ENCODE results near the gene MACROD2. TPM values are rescaled to one million over a fixed set of nuclear protein-coding genes. Genes with fewer than 3 reads are reported as not detected.

The MACROD2 gene
- total RNA-seq, 1 experiment from 2014 or later: 1.5 TPM

DNA sequence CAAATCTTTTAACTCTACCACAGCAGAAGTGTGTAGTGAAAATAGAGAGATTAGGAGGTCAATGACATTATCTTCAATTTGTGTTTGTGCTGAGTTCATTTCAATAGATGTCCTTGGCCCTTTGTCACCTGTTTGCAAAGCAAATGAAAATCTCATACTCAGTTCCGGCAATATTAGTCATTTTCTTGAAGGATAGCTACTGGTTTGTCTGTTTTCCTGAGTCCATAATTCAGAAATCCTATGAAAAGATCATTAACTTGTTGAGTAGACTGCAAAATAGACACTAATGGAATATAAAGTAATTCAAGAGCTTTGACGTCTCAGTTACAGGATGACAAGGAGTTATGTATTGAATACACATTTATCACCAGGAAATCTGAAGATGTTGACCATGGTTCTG, 1163.2 kb downstream of the MACROD2 start:
- Histone ChIP-seq H3K27me3 (ENCODE audit: control insufficient read depth, insufficient read depth, low read length) (no peaks in the 10 kb centered on the region), H3K4me3 (ENCODE audit: insufficient read depth, low read depth, low read length) (no peak overlapping the region)
- DNase-seq: no peak

DNA sequence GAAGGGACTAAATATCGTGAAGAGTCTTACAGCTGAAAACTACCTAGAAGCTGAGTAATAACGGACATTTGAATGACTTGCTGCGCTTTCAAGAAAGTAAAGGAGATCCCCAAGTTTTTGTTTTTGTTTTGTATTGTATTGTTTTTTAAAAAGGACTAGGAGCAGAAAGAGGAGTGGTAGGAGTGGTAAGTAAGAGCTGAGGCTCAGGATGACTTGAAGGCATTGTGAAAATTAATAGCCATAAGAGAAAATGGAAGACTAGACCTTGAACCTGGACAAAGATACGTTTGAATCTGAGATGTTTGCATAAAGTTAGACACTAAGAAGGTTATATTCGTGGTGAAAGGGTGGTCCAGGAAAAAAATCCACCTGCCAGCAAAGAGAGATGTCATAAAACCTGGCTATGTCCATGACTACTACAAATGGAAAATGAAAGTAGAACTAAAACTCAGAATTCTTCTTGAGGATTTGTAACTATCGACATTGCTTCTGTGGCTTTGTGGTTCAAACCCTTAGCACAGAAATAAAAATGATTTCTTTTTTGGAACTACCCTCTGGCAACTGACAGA, 1166.8 kb downstream of the MACROD2 start:
- Histone ChIP-seq H3K27me3 (ENCODE audit: control insufficient read depth, insufficient read depth, low read length) (no peaks in the 10 kb centered on the region), H3K4me3 (ENCODE audit: insufficient read depth, low read depth, low read length) (no peak overlapping the region), H3K36me3 (replicated peaks; ENCODE audit: control insufficient read depth, insufficient read depth, low read length) (no peaks in the 10 kb centered on the region)
- no peak for DNase-seq

More for the DNA sequence above, 1163.2 kb downstream of the MACROD2 start:
- H3K36me3 ChIP-seq (replicated peaks; ENCODE audit: control insufficient read depth, insufficient read depth, low read length): no peaks in the 10 kb centered on the region

DNA sequence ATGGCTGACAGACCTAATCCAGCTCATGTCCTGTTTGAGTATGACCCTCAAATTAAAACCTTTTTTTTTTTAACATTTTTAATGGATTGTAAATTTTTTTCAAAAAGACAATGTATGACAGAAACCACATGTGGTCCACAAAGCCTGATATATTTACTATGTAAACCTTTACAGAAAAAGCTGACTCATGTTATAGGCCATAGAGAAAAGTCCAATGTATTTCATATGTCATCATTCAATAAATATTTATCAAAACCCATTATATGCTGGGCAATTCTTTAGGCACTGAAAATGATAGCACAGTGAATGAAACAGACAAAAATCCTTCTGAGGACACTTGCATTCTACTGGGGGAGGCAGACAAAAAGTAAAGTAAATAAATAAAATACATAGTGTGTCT, 1168.3 kb downstream of the MACROD2 start:
- Histone ChIP-seq H3K27me3 (ENCODE audit: control insufficient read depth, insufficient read depth, low read length) (no peaks in the 10 kb centered on the region), H3K4me3 (ENCODE audit: insufficient read depth, low read depth, low read length) (no peak overlapping the region), H3K36me3 (replicated peaks; ENCODE audit: control insufficient read depth, insufficient read depth, low read length) (no peaks in the 10 kb centered on the region)
- DNase-seq: no peak

DNA sequence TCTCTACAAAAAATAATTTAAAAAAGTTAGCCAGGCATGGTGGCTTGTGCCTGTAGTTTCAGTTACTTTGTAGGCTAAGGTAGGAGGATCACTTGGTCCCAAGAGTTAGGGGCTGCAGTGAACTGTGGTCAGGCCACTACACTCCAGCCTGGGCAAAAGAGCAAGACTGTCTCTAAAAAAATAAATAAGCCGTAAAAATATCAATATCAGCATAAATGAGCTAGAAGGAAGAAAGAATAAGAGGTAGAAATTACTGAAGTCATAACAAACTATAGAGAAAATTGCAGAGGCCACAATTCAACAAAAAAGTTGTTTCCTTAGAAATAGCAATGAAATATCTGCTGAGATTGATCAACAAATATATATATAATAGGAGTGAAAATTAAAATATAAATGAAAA, 1169.4 kb downstream of the MACROD2 start:
- no peaks in the 10 kb centered on the region for H3K27me3 ChIP-seq (ENCODE audit: control insufficient read depth, insufficient read depth, low read length)
- no peak overlapping the region for H3K4me3 ChIP-seq (ENCODE audit: insufficient read depth, low read depth, low read length)
- no peak for DNase-seq
- no peaks in the 10 kb centered on the region for H3K36me3 ChIP-seq (replicated peaks; ENCODE audit: control insufficient read depth, insufficient read depth, low read length)

DNA sequence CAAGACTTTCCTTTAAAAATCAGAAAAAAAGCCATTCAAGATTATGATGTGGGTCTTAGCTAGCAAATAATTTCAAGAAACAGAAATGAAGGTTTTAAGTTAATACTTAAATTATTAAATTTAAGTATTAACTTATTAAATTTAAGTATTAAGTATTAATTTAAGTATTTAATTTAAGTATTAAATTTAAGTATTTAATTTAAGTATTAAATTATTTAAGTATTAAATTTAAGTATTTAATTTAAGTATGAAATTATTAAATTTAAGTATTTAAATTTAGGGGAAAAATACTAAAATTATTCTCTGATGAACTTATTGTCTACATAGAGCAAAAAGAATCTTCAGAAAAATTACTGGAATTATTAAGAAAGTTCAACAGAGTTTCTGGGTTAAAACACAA, 1171.4 kb downstream of the MACROD2 start:
- Histone ChIP-seq H3K27me3 (ENCODE audit: control insufficient read depth, insufficient read depth, low read length) (no peaks in the 10 kb centered on the region), H3K4me3 (ENCODE audit: insufficient read depth, low read depth, low read length) (no peak overlapping the region), H3K36me3 (replicated peaks; ENCODE audit: control insufficient read depth, insufficient read depth, low read length) (no peaks in the 10 kb centered on the region)
- DNase-seq: no peak

DNA sequence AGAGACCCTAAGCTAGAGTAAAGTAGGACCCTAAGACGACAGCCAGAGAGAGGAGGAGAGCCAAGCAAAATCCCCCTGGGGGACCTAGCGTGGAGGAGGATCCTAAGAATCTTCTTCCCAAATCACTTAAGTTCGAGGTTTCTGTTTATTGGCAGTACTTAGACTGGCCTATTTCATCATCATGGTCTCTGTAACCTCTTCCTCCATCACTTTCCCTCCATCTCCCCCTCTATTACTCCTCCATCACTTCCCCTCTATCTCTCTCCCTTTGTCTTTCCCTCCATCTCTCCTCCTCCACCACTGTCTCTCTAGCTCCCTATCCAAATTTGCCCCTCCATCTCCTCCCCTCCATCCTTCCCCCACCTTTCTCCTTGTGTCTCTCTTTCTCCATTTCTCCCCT, 1175.7 kb downstream of the MACROD2 start:
- DNase-seq: no peak
- no peaks in the 10 kb centered on the region for H3K27me3 ChIP-seq (ENCODE audit: control insufficient read depth, insufficient read depth, low read length)
- H3K36me3 ChIP-seq (replicated peaks; ENCODE audit: control insufficient read depth, insufficient read depth, low read length): no peaks in the 10 kb centered on the region
- H3K4me3 ChIP-seq (ENCODE audit: insufficient read depth, low read depth, low read length): no peak overlapping the region

DNA sequence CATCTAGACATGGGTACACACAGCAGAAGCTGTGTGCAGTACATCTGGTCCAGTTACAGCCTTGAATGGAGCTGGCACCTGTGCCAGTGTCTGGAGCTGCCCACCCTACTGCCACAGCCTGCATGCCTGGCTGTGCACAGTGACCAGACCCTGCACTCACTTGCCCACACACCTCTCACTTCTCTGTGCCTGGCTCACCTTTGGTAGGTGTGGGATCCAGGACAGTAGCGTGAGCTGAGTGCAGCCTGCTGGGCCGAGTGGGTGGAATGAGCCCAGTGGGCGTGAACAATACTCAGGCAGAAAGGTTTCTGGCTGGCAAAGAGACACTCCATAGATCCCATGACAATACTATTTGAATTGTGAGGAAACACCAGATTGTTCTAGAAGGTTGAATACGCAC, 1181.6 kb downstream of the MACROD2 start:
- Histone ChIP-seq H3K27me3 (ENCODE audit: control insufficient read depth, insufficient read depth, low read length) (no peaks in the 10 kb centered on the region), H3K36me3 (replicated peaks; ENCODE audit: control insufficient read depth, insufficient read depth, low read length) (no peaks in the 10 kb centered on the region)

DNA sequence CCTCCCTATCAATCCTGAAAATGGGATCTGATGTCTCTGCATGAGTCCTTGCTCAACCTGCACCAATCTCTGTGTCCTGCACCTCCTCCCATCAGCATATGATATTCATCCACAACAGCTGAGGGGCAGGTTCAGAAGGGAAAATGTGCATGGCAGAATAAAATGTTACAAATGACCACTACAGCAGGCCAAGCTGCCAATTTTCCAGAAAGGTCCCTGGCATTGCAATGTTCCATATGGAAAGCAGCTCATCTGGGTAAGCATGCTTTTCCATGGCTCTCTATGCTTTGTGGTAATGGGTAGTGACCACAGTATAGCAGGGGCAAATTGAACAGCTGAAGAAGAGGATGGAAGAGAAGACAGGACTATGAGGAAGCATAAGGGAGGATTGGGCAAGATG, 1183.3 kb downstream of the MACROD2 start:
- Histone ChIP-seq H3K27me3 (ENCODE audit: control insufficient read depth, insufficient read depth, low read length) (no peaks in the 10 kb centered on the region), H3K4me3 (ENCODE audit: insufficient read depth, low read depth, low read length) (no peak overlapping the region), H3K36me3 (replicated peaks; ENCODE audit: control insufficient read depth, insufficient read depth, low read length) (no peaks in the 10 kb centered on the region)
- DNase-seq: no peak

More for the DNA sequence above, 1181.6 kb downstream of the MACROD2 start:
- H3K4me3 ChIP-seq (ENCODE audit: insufficient read depth, low read depth, low read length): no peak overlapping the region
- DNase-seq: no peak

DNA sequence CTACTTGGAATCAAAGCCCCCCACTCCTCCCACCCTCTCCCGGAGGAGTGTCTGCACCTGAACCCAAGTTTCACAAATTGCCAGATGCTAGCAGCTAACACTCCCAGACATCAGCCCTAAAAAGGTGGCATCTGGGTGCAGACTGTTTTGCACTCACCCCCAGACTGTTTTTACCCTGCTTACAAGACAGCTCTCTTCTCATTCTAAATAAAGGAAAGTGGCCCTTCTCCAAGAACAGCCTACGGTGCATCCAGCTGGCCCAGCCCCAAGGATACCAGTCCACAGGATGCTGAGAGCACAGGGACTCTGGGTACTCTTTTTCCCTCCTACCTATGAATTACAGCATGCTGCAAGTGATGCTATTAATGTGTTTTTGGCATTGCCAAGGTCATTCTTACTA, 1184.1 kb downstream of the MACROD2 start:
- H3K36me3 ChIP-seq (replicated peaks; ENCODE audit: control insufficient read depth, insufficient read depth, low read length): no peaks in the 10 kb centered on the region
- H3K27me3 ChIP-seq (ENCODE audit: control insufficient read depth, insufficient read depth, low read length): no peaks in the 10 kb centered on the region
- no peak overlapping the region for H3K4me3 ChIP-seq (ENCODE audit: insufficient read depth, low read depth, low read length)
- no peak for DNase-seq

DNA sequence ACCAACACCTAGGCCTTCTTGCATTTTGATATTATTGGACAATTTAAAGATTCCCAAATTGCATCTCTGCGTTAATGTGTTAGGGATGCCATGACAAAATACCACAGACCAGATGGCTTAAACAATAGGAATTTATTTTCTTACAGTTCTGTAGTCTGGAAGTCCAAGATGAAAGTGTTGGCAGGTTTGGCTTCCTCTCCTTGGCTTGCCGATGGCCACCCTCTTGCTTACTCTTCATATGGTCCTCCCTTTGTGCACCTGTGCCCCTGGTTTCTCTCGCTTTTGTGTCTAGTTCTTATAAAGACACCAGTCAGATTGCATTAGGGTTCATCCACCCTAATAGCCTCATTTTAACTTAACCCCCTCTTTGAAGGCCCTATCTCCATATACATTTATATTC, 1184.5 kb downstream of the MACROD2 start:
- Histone ChIP-seq H3K27me3 (ENCODE audit: control insufficient read depth, insufficient read depth, low read length) (no peaks in the 10 kb centered on the region), H3K36me3 (replicated peaks; ENCODE audit: control insufficient read depth, insufficient read depth, low read length) (no peaks in the 10 kb centered on the region), H3K4me3 (ENCODE audit: insufficient read depth, low read depth, low read length) (no peak overlapping the region)
- no peak for DNase-seq

DNA sequence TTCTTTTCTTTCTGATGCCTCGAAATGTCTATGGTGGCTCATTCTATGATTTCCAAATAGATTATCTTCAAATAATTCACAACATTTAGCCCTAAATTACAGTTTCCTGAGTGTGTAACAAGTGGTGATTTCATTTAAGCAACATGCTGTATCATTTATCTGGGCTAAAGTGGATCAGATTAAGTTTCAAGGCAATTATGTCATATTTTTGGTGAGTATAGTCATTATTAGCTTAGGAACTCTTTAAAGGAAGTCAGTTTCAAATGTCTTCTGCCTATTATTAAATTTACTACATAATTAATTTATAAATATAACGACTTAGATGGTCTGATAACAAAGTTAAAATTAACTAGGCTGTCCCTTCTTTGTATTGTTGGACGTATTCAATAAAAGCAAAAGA, 1190.0 kb downstream of the MACROD2 start:
- no peaks in the 10 kb centered on the region for H3K36me3 ChIP-seq (replicated peaks; ENCODE audit: control insufficient read depth, insufficient read depth, low read length)
- no peak for DNase-seq
- no peaks in the 10 kb centered on the region for H3K27me3 ChIP-seq (ENCODE audit: control insufficient read depth, insufficient read depth, low read length)
- no peak overlapping the region for H3K4me3 ChIP-seq (ENCODE audit: insufficient read depth, low read depth, low read length)

DNA sequence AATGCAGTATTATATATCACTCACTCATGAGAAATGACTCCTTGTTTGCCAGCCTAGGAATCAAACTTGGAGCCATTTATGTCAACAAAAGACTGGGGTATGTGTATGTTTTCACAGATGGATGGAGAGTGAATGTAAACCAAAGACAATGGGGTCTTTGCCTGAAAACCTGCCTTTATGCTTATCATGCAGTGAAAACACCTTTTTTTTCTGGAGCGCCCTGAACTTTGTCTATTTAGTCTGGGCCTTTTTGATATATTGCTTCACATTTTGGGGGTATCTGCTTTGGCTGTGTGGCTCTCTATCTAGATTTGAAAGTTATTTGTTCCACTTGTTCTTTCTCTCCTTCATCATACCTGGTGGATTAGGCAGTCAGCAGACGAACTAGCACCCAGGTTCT, 1190.6 kb downstream of the MACROD2 start:
- Histone ChIP-seq H3K27me3 (ENCODE audit: control insufficient read depth, insufficient read depth, low read length) (no peaks in the 10 kb centered on the region), H3K36me3 (replicated peaks; ENCODE audit: control insufficient read depth, insufficient read depth, low read length) (no peaks in the 10 kb centered on the region), H3K4me3 (ENCODE audit: insufficient read depth, low read depth, low read length) (no peak overlapping the region)
- DNase-seq: no peak

DNA sequence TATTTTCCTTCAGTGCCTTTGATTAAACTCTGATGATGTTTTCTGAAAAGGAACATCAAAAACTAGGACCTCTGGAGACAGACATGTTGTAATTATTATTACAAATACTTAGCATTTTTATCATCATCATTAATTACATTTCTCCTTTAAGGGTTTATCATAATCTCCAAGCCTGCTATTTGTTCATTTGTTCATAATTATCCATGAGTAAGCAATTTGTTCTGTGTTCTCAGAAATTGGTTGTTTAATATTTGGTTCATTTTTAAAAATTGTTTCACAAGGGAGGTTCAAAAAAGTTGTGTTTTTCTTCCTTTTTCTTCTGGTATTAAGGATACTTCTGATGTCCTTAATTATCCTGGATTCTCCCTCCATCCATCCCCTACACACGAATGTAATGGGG, 1192.3 kb downstream of the MACROD2 start:
- Histone ChIP-seq H3K27me3 (ENCODE audit: control insufficient read depth, insufficient read depth, low read length) (no peaks in the 10 kb centered on the region), H3K4me3 (ENCODE audit: insufficient read depth, low read depth, low read length) (no peak overlapping the region), H3K36me3 (replicated peaks; ENCODE audit: control insufficient read depth, insufficient read depth, low read length) (no peaks in the 10 kb centered on the region)
- no peak for DNase-seq

DNA sequence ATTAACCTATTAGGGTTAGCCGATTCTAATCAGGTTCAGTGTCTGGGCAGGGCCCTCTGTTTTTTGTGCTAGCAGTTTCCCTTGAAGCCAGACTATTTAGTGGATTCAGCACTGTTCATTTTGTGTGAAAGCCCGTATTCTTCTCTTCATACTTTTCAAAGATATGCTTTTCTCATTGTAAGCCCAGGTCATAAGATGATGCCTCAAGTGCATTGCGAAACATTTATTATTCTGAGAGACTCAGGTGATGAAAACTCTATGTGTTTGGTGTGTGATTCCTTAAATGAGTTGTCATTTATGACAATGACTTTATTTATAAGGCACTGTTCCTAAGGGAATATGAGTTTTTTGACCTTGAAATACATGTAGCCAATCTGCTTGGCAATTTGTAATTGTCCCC, 1193.1 kb downstream of the MACROD2 start:
- Histone ChIP-seq H3K27me3 (ENCODE audit: control insufficient read depth, insufficient read depth, low read length) (no peaks in the 10 kb centered on the region), H3K36me3 (replicated peaks; ENCODE audit: control insufficient read depth, insufficient read depth, low read length) (no peaks in the 10 kb centered on the region), H3K4me3 (ENCODE audit: insufficient read depth, low read depth, low read length) (no peak overlapping the region)
- DNase-seq: no peak

DNA sequence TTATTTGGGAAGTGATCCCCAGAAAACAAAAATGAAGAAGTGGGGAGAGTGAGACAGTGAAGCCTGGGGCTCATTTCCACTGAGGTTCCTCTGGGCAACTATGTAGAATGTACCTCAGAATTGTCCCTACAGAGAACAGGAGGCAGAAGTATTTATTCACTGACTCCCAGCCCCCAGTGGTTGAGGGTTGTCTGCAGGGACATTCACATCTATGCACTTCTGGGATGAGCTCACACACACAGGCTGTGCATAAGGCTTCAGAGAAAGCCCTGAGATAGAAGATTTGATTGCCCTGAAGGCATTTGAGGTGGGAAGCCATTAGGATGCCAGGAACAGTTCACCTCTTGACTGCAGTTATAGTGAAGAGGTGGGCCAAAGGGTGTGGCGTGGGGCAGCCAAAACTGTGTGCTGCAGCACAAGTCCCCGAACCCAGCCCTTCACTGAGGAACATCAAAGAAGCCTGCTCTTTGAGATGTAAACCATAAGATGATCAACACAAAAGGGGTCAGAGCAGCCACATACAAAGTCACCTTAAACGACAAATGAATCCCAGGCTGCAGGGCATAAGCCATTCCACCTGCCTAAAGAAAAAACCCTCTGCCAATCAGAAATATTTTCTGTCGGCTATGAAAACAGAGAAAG, 1195.9 kb downstream of the MACROD2 start:
- DNase-seq: no peak
- Histone ChIP-seq H3K4me3 (ENCODE audit: insufficient read depth, low read depth, low read length) (no peak overlapping the region), H3K27me3 (ENCODE audit: control insufficient read depth, insufficient read depth, low read length) (no peaks in the 10 kb centered on the region)

DNA sequence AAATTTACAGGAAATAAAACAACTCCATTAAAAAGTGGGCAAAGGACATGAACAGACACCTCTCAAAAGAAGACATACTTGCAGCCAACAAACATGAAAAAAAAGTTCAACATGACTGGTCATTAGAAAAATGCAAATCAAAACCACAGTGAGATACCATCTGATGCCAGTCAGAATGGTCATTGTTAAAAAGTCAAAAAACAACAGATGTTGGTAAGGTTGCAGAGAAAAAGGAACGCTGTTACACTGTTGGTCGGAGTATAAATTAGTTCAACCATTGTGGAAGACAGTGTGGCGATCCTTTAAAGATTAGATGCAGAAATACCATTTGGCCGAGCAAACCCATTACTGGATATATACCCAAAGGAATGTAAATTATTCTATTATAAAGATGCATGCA, 1200.1 kb downstream of the MACROD2 start:
- no peaks in the 10 kb centered on the region for H3K36me3 ChIP-seq (replicated peaks; ENCODE audit: control insufficient read depth, insufficient read depth, low read length)
- H3K4me3 ChIP-seq (ENCODE audit: insufficient read depth, low read depth, low read length): no peak overlapping the region
- H3K27me3 ChIP-seq (ENCODE audit: control insufficient read depth, insufficient read depth, low read length): no peaks in the 10 kb centered on the region
- no peak for DNase-seq

More for the DNA sequence above, 1195.9 kb downstream of the MACROD2 start:
- H3K36me3 ChIP-seq (replicated peaks; ENCODE audit: control insufficient read depth, insufficient read depth, low read length): no peaks in the 10 kb centered on the region

Data from H7 (cell line).